H1 (cell line): ENCODE measurements around the gene ANO2.
A peak's percentile ranks its signal among the peaks of the same experiment; 100 is the strongest.

Experiments used
- ATF2 ChIP-seq: IDR thresholded peaks from 2 replicates; pipeline ENCODE4 v1.6.1; 2012; ENCODE audit warnings: low read length, inconsistent platforms
- CTCF ChIP-seq, 3 experiments: IDR thresholded peaks; 1 replicate in 2 of 3; 2 replicates in 1 of 3; pipeline versions ENCODE4 v1.5.1 to v1.6.1; 2011; ENCODE audit warnings: low read length in 3 of 3, mild to moderate bottlenecking in 3 of 3, inconsistent platforms in 2 of 3, low read depth in 1 of 3, moderate library complexity in 1 of 3; ENCODE audit not compliant: insufficient read depth in 1 of 3; ENCODE audit errors: control extremely low read depth in 1 of 3
- EP300 ChIP-seq, 2 experiments: IDR thresholded peaks; 1 replicate in 1 of 2; 2 replicates in 1 of 2; pipeline ENCODE4 v1.6.1; 2011 to 2012; ENCODE audit warnings: low read depth in 2 of 2, low read length in 2 of 2, mild to moderate bottlenecking in 2 of 2, borderline replicate concordance in 1 of 2, inconsistent platforms in 1 of 2, moderate library complexity in 1 of 2
- GTF2F1 ChIP-seq: IDR thresholded peaks from 2 replicates; pipeline ENCODE4 v1.6.1; 2012; ENCODE audit warnings: low read depth, low read length, improper control_type of control experiment, borderline replicate concordance
- POLR2A ChIP-seq, 2 experiments: IDR thresholded peaks; 1 replicate in 1 of 2; 2 replicates in 1 of 2; pipeline ENCODE4 v1.6.1; 2011; ENCODE audit warnings: low read depth in 2 of 2, low read length in 2 of 2, mild to moderate bottlenecking in 2 of 2; ENCODE audit errors: control extremely low read depth in 1 of 2
- POLR2AphosphoS5 ChIP-seq: IDR thresholded peaks from 2 replicates; pipeline ENCODE4 v1.6.1; 2011; ENCODE audit warnings: low read depth, low read length

GRCh38 chr12:5561057-5561456 is 384.0 kb downstream of the ANO2 start:
- TF ChIP-seq GTF2F1 = no peak
- peak in 2 of 3 experiments; percentile 22 to 43; a peak in 2 of 4 replicates for TF ChIP-seq CTCF (IDR thresholded peaks at IDR 0.05; ENCODE audit: control extremely low read depth in 1 of 3, insufficient read depth in 1 of 3, low read depth in 1 of 3, low read length in 3 of 3)
- no peak for TF ChIP-seq POLR2A (IDR thresholded peaks at IDR 0.05; ENCODE audit: control extremely low read depth in 1 of 2, low read depth in 2 of 2, low read length in 2 of 2)
- TF ChIP-seq EP300 (IDR thresholded peaks at IDR 0.05; ENCODE audit: borderline replicate concordance in 1 of 2, low read depth in 2 of 2, low read length in 2 of 2) = no peak
- TF ChIP-seq ATF2 = no peak
- TF ChIP-seq POLR2AphosphoS5 = no peak
